Brain microvascular endothelial cell (primary cell): Measurements from ENCODE around the gene SCN9A.

Experiments
- DNase-seq: peaks from one replicate; pipeline ENCODE4 v3.0.0-alpha.2; 2020
- H3K27ac ChIP-seq: fragments of 250-450 bp; sonication (Bioruptor Pico); 2 replicates; pipeline ENCODE4 v1.5.1; 2020; ENCODE audit warnings: mild to moderate bottlenecking, moderate library complexity
- H3K27me3 ChIP-seq: fragments of 250-450 bp; sonication (Bioruptor Pico); replicated peaks from 2 replicates; pipeline ENCODE4 v1.5.1; 2020; ENCODE audit warnings: mild to moderate bottlenecking
- H3K36me3 ChIP-seq: fragments of 250-450 bp; sonication (Bioruptor Pico); replicated peaks from 2 replicates; pipeline ENCODE4 v1.5.1; 2020; ENCODE audit warnings: mild to moderate bottlenecking
- H3K4me3 ChIP-seq: 2 replicates; pipeline ENCODE4 v1.5.1; 2011; ENCODE audit warnings: low read depth, mild to moderate bottlenecking, control low read depth, low read length, moderate library complexity
- CTCF ChIP-seq: IDR thresholded peaks from 2 replicates; pipeline ENCODE4 v1.5.1; 2011; ENCODE audit warnings: low read depth, mild to moderate bottlenecking, moderate library complexity, low read length, control low read depth, inconsistent platforms; ENCODE audit errors: missing control alignments
- in situ Hi-C: cut with HindIII; loops from 2 replicates; pipeline ENCODE4 v1.10.0; 2017; ENCODE audit warnings: low sequenced_read_pairs, low pct_ligation_motif_present

SCN9A gene

GRCh38 chr2:166154685-166155338, 220.9 kb downstream of the SCN9A start:
- Histone ChIP-seq H3K27me3 (no peaks in the 10 kb centered on the region), H3K27ac (no peak overlapping the region), H3K4me3 (no peak overlapping the region), H3K36me3 (no peaks in the 10 kb centered on the region)
- no peak for DNase-seq
- TF ChIP-seq CTCF = no peak
- in situ Hi-C loops = no loop called here

GRCh38 chr2:166152064-166152463, 223.7 kb downstream of the SCN9A start:
- no peak overlapping the region for H3K27ac ChIP-seq
- H3K4me3 ChIP-seq = no peak overlapping the region
- H3K36me3 ChIP-seq = no peaks in the 10 kb centered on the region
- in situ Hi-C loops = no loop called here
- no peaks in the 10 kb centered on the region for H3K27me3 ChIP-seq
- peak; percentile 8 for TF ChIP-seq CTCF
- no peak for DNase-seq

GRCh38 chr2:166148500-166149400, 227.0 kb downstream of the SCN9A start:
- no peak for TF ChIP-seq CTCF
- no peaks in the 10 kb centered on the region for H3K36me3 ChIP-seq
- no peak overlapping the region for H3K4me3 ChIP-seq
- in situ Hi-C loops = no loop called here
- no peak for DNase-seq
- no peaks in the 10 kb centered on the region for H3K27me3 ChIP-seq
- H3K27ac ChIP-seq = no peak overlapping the region

- H3K27me3 ChIP-seq = no peaks in the 10 kb centered on the region
- DNase-seq = no peak
- H3K36me3 ChIP-seq = no peaks in the 10 kb centered on the region
- H3K27ac ChIP-seq = no peak overlapping the region
- in situ Hi-C loops = no loop called here
- H3K4me3 ChIP-seq = no peak overlapping the region
- TF ChIP-seq CTCF = no peak
Measured at GRCh38 chr2:166147883-166148282, 227.9 kb downstream of the SCN9A start.
